Measurements from ENCODE around the gene FGF12. TPM values are rescaled to one million over a fixed set of nuclear protein-coding genes. Genes with fewer than 3 reads are reported as not detected.

Gene FGF12
- total RNA-seq, 1 donor from 2014 or later: 9.8 TPM

DNA sequence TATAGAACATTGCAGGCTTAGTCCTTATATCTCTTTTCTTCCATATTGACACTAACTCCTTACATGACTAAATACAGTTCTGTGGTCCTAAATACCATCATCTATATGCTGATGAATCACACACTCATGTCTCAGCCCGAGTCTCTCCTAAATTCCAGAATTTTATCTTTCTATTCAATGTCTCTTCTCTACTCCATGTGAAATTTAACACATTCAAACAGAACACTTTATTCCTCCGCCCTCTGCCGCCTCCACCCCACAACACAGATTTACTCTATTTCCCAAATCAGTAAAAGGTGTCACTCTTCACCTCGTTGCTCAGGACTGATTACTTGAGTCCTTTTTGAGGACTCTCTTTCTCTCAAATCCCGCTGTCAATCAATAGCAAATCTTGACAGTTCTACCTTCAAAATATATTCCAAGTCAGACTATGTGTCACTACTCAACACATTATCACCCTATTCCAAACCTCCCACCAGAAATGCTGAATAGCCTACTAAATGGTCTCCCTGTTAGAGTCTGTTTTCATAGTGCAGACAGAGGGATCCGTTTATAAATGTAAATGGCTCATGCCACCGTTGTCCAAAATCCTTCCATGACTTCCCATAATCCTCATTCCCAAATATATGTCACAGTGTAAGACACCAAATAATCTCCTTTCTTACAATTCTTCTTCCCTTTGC lies 230.3 kb downstream of the FGF12 start:
- Mint-ChIP-seq H3K27ac (no peak overlapping the region), H3K4me1 (ENCODE audit: unreplicated experiment) (no peaks in the 10 kb centered on the region), H3K9me3 (no peaks in the 10 kb centered on the region), H3K36me3 (no peaks in the 10 kb centered on the region), H3K4me3 (no peak overlapping the region), H3K27me3 (peaks cover 11% of the 10 kb centered on the region)
- TF ChIP-seq, protein P1, sequence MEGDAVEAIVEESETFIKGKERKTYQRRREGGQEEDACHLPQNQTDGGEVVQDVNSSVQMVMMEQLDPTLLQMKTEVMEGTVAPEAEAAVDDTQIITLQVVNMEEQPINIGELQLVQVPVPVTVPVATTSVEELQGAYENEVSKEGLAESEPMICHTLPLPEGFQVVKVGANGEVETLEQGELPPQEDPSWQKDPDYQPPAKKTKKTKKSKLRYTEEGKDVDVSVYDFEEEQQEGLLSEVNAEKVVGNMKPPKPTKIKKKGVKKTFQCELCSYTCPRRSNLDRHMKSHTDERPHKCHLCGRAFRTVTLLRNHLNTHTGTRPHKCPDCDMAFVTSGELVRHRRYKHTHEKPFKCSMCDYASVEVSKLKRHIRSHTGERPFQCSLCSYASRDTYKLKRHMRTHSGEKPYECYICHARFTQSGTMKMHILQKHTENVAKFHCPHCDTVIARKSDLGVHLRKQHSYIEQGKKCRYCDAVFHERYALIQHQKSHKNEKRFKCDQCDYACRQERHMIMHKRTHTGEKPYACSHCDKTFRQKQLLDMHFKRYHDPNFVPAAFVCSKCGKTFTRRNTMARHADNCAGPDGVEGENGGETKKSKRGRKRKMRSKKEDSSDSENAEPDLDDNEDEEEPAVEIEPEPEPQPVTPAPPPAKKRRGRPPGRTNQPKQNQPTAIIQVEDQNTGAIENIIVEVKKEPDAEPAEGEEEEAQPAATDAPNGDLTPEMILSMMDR (conservative IDR thresholded peaks at IDR 0.05): no peak
- no peak for DNase-seq (ENCODE audit: extremely low spot score, unreplicated experiment)

DNA sequence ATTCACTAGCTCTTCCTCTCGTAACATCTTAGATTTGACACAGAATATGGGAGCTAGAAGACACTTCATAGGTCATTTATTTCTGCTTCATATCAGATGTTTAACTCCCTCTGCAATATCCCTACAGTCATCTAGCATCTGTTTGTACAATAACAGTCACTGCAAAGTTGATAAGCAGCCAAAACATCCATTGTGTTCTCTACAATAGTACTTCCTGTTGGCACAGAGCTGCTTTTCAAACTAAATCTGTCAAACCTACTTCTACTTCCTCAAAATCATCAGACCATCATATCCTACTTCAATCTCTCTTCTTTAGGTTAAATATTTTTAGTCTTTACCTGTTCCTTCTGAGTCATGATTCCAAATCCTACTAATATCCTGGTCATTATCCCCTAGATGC lies 233.2 kb downstream of the FGF12 start:
- Mint-ChIP-seq H3K36me3 (no peaks in the 10 kb centered on the region), H3K27ac (no peak overlapping the region), H3K4me1 (ENCODE audit: unreplicated experiment) (no peaks in the 10 kb centered on the region), H3K27me3 (no peaks in the 10 kb centered on the region), H3K4me3 (no peak overlapping the region), H3K9me3 (no peaks in the 10 kb centered on the region)
- no peak for DNase-seq (ENCODE audit: extremely low spot score, unreplicated experiment)
- TF ChIP-seq, protein P1 (conservative IDR thresholded peaks at IDR 0.05): no peak

DNA sequence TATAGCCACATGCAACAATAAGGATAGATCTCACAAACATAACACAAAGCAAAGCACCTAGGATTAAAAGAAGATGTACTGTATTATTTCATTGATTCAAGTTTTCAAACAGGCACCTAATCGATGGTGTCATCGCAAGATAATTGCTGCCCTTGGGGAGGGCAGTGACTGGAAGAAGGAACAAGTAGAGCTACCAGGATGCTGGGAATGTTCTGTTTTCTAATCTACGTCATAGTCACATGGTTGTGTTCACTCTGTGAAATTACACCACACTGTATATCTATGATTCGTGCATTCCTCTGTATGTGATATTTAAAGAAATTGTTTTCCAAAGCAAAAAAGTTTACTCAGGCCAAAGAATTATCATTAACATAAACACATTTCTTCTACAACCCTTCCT lies 236.6 kb downstream of the FGF12 start:
- Mint-ChIP-seq H3K36me3 (no peaks in the 10 kb centered on the region), H3K27me3 (no peaks in the 10 kb centered on the region), H3K4me1 (ENCODE audit: unreplicated experiment) (no peaks in the 10 kb centered on the region), H3K9me3 (no peaks in the 10 kb centered on the region), H3K27ac (no peak overlapping the region), H3K4me3 (no peak overlapping the region)
- DNase-seq (ENCODE audit: extremely low spot score, unreplicated experiment): no peak
- TF ChIP-seq, protein P1 (conservative IDR thresholded peaks at IDR 0.05): no peak

DNA sequence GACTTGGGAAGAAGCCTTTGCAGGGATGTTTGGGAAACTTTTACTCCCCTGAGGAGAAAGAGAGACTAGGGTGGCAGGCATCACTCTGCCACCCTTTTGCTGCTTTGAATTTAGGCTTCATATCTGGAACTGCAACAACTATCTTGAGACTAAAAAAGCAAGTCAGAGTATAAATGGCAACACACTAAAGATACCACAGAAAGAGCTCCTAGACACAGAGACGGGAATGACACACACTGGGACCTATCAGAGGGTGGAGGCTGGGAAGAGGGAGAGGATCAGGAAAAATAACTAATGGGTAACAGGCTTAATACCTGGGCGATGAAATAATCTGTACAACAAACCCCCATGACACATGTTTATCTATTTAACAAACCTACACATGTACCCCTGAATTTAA lies 237.8 kb downstream of the FGF12 start:
- no peaks in the 10 kb centered on the region for H3K4me1 Mint-ChIP-seq (ENCODE audit: unreplicated experiment)
- no peak overlapping the region for H3K4me3 Mint-ChIP-seq
- H3K9me3 Mint-ChIP-seq: no peaks in the 10 kb centered on the region
- H3K36me3 Mint-ChIP-seq: no peaks in the 10 kb centered on the region
- TF ChIP-seq, protein P1 (conservative IDR thresholded peaks at IDR 0.05): no peak
- no peaks in the 10 kb centered on the region for H3K27me3 Mint-ChIP-seq
- DNase-seq (ENCODE audit: extremely low spot score, unreplicated experiment): no peak
- H3K27ac Mint-ChIP-seq: no peak overlapping the region

DNA sequence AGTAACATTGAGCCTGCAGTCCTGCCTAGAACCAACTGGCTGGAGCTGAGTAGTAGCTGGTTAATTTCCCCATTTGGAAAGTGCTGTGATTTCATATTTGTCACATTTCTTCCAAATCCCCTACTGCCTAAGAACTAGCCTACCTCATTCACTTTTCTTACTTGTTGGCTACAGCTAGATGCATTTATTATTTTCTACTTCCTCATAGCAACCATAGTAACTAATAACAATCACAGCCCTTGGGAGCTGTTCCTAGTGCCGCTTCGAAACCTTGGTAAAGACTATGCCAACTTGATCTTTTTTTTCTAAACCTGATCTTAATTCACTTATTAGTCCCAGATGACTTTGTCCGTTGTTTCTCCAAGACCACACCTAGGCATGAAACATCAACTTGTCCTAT lies 240.3 kb downstream of the FGF12 start:
- Mint-ChIP-seq H3K36me3 (no peaks in the 10 kb centered on the region), H3K9me3 (no peaks in the 10 kb centered on the region), H3K4me3 (no peak overlapping the region), H3K27ac (no peak overlapping the region), H3K4me1 (ENCODE audit: unreplicated experiment) (no peaks in the 10 kb centered on the region), H3K27me3 (no peaks in the 10 kb centered on the region)
- DNase-seq (ENCODE audit: extremely low spot score, unreplicated experiment): no peak
- TF ChIP-seq, protein P1 (conservative IDR thresholded peaks at IDR 0.05): no peak

Measured in type B pancreatic cell (in vitro differentiated cells).